ENCODE data around the gene CEP170.
"Not testable (repeated sequence)": the region's sequence is repeated elsewhere in the genome, so short reads cannot be mapped to it uniquely, and the experiment has no call there.

Gene CEP170

GRCh38 chr1:243173758-243174369 is 81.2 kb downstream of the CEP170 start:
- DNase-seq (ENCODE audit: low read depth) = not testable (repeated sequence)

- not testable (repeated sequence) for DNase-seq (ENCODE audit: low read depth)
Observed at GRCh38 chr1:243164911-243165310, 90.2 kb downstream of the CEP170 start.

DNA sequence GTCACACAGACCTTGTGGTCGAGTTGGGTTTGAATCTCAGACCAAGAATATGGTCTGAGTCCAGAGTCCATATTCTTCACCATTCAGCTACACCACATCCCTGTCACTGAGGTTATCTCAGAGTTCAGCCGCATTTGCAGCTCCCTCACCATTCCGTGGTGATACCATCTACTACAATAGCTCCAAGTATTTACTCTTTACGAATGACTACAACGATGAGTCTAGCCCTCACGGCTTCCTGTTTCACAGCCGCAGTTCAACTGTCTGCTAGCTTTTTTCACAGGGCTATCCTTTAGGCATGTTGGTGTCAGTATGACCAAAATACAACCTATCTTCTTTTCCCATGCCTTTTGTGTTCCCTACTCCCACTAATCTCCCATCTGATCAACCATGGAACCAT is 104.2 kb downstream of the CEP170 start:
- not testable (repeated sequence) for DNase-seq (ENCODE audit: low read depth)

DNA sequence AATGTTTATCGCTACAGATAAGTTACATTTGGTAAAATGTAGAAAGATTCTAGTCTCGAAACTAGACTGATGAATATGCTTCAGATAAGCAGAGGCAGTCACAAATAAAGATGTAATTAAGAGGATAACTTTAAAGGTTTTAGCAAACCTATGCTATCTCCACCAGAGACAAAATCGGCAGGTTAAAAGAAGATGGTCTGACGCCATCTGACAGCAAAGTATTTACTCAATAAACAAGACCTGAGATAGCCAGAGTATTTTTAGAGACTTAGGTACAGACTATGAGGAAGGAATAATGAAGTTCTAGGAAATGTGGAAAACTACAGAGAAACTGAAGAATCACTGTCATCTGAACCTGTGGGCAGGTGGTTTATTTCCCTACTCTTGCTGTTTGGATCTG is 106.0 kb downstream of the CEP170 start:
- not testable (repeated sequence) for DNase-seq (ENCODE audit: low read depth)

- not testable (repeated sequence) for DNase-seq (ENCODE audit: low read depth)
Observed at GRCh38 chr1:243147351-243147750, 107.7 kb downstream of the CEP170 start.

- DNase-seq (ENCODE audit: low read depth) = not testable (repeated sequence)
Observed at GRCh38 chr1:243140498-243140897, 114.6 kb downstream of the CEP170 start.

- DNase-seq (ENCODE audit: low read depth) = not testable (repeated sequence)
Observed at GRCh38 chr1:243122876-243123409, 132.1 kb downstream of the CEP170 start.

GRCh38 chr1:243121939-243122338 is 133.1 kb downstream of the CEP170 start:
- not testable (repeated sequence) for DNase-seq (ENCODE audit: low read depth)

- DNase-seq (ENCODE audit: low read depth) = not testable (repeated sequence)
Observed at GRCh38 chr1:243118601-243119322, 136.3 kb downstream of the CEP170 start.

GRCh38 chr1:243116187-243116586 is 138.9 kb downstream of the CEP170 start:
- peak; percentile 35 for DNase-seq (ENCODE audit: low read depth)

GRCh38 chr1:243114769-243115168 is 140.3 kb downstream of the CEP170 start:
- not testable (repeated sequence) for DNase-seq (ENCODE audit: low read depth)

DNA sequence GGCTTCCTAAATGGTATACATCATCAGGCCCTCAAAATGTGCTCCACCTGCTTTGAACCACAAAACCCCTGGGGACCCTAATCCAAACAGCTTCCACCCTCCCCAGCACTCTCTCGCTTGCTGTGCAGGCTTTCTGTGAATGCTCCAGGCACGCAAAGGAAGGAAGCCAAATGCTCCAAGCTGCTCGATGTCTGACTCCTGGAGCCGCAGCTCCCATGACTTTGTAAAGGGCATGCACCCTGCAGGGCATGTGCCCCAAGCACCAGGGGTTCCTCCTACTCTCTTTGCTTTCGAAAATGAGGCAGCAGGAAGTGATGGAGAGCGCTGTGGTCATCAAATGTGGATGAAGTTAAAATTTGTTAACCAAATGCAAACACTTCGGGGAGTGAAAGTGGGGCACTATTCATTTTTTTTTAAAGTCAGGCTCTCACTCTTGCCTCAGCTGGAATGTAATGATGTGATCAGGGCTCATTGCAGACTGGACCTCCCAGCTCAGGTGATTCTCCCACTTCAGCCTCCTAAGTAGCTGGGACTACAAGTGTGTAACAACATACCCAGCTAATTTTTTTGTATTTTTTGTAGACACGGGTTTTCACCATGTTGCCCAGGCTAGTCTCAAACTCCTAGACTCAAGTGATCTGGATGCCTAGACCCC is 140.9 kb downstream of the CEP170 start:
- DNase-seq (ENCODE audit: low read depth) = peak; percentile 91

- DNase-seq (ENCODE audit: low read depth) = peak; percentile 23
Observed at GRCh38 chr1:243107171-243107570, 147.9 kb downstream of the CEP170 start.

DNA sequence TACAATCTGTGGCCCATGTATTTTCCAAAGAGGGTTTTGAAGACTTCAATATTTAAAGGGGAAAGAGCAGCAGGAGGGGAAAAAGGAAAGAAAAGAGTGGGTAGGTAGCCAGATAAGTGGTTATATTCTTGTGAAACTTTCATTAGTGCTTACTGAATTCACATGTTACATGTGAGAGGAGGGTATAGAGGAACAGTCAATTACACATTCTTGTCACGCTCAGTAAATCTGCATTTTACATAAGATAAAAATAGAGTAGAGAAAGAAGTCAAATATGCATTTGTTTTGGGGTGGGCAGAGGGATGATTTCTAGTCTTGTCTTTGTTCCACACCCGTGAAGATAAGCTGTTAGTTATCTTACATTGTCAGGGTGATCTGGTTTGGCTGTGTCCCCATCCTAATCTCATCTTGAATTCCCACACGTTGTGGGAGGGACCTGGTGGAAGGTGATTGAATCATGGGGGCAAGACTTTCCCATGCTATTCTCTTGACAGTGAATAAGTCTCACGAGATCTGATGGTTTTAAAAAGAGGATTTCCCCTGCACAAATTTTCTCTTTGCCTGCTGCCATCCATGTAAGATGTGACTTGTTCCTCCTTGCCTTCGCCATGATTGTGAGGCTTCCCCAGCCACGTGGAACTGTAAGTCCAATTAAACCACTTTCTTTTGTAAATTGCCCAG is 149.3 kb downstream of the CEP170 start:
- not testable (repeated sequence) for DNase-seq (ENCODE audit: low read depth)

GRCh38 chr1:243105104-243105503 is 150.0 kb downstream of the CEP170 start:
- not testable (repeated sequence) for DNase-seq (ENCODE audit: low read depth)

DNA sequence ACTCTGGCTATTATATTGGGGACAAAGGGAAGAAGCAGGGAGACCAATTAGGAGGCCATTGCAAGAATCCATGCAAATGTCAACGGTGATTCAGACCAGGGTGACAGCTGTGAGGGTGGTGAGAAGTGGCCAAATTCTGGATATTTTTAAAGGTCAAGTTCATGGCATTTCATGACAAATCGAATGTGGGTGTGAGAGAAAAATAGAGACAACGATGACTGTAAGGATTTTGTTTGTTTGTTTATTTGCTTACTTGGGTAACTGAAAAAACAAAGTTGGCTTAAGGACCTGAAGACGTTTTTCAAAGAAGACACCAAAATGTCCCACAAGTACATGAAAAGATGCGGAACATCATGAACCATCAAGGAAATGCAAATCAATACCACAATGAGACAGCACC is 150.6 kb downstream of the CEP170 start:
- not testable (repeated sequence) for DNase-seq (ENCODE audit: low read depth)

GRCh38 chr1:243101551-243102050 is 153.5 kb downstream of the CEP170 start:
- peak; percentile 9 for DNase-seq (ENCODE audit: low read depth)

GRCh38 chr1:243087368-243087767 is 167.7 kb downstream of the CEP170 start:
- DNase-seq (ENCODE audit: low read depth) = not testable (repeated sequence)

Data from stromal cell of bone marrow (primary cell).